Naive B cell (primary cell): ENCODE results near the gene PTPRF. TPM values are rescaled to one million over a fixed set of nuclear protein-coding genes. Genes with fewer than 3 reads are reported as not detected.

Experiments used
- ATAC-seq, 2 donors: fragments of 150-1000 bp; cut with Tn5 transposase; 2 replicates each; pipeline ENCODE4 v1.10.0; 2021; ENCODE audit warnings: low read depth in 2 of 2, mild to moderate bottlenecking in 2 of 2, moderate library complexity in 2 of 2
- DNase-seq: peaks from one replicate; pipeline ENCODE4 v3.0.0; 2022
- H3K27ac Mint-ChIP-seq, 6 donors: one replicate each; pipeline ENCODE4 v1.8.0; 2020 to 2022; ENCODE audit warnings: mild to moderate bottlenecking in 6 of 6, mixed read lengths in 6 of 6, moderate library complexity in 5 of 6, inconsistent platforms in 2 of 6
- H3K27me3 Mint-ChIP-seq, 3 donors: one replicate each; pipeline ENCODE4 v1.8.0; 2021 to 2022; ENCODE audit warnings: mixed read lengths in 3 of 3, mild to moderate bottlenecking in 1 of 3
- H3K36me3 Mint-ChIP-seq, 2 donors: one replicate each; pipeline ENCODE4 v1.8.0; 2020 to 2022; ENCODE audit warnings: mixed read lengths in 2 of 2, inconsistent platforms in 1 of 2, mild to moderate bottlenecking in 1 of 2
- H3K4me1 Mint-ChIP-seq, 3 donors: one replicate each; pipeline ENCODE4 v1.8.0; 2020 to 2022; ENCODE audit warnings: mixed read lengths in 3 of 3, inconsistent platforms in 1 of 3, mild to moderate bottlenecking in 1 of 3, moderate library complexity in 1 of 3
- H3K4me3 Mint-ChIP-seq, 8 donors: one replicate each; pipeline ENCODE4 v1.8.0; 2020 to 2022; ENCODE audit warnings: mild to moderate bottlenecking in 8 of 8, mixed read lengths in 8 of 8, moderate library complexity in 8 of 8, inconsistent platforms in 2 of 8
- H3K9me3 Mint-ChIP-seq, 7 donors: one replicate each; pipeline ENCODE4 v1.8.0; 2020 to 2022; ENCODE audit warnings: mixed read lengths in 7 of 7, mild to moderate bottlenecking in 5 of 7, inconsistent platforms in 2 of 7, moderate library complexity in 1 of 7
- polyA plus RNA-seq, 6 donors: library from polyadenylated mRNA; unstranded; fragments of 300-500 nt; fragmentation: Illumina TruSeq; gene quantifications; one replicate each; pipeline ENCODE4 v1.2.3, GENCODE V29; 2021; ENCODE audit warnings: low read depth in 6 of 6

Gene PTPRF
- polyA plus RNA-seq, 6 donors from 2014 or later, result 0.19 to 2.3 TPM; not detected in 4

DNA sequence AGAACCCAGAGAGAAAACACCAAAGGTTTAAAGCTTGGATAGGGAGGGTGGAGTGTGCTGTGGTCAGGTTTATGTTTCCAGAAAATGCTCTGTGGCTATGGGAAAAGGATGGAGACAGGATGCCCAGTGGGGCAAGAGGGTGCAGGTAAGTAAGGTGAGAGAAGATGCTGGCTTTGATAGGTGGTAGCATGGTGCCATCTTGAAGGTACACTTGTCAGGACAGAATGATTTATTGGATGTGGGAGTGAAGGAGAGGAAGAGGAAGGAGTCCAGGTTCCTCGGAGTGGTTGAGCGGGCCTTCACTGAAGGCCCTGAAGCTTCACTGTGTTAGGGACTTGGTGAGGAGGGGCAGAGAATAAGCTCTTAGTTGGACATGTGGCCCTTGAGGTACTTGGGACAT lies 3.6 kb downstream of the PTPRF start:
- DNase-seq, result no peak
- H3K36me3 Mint-ChIP-seq, result peaks cover 0 to 16% of the 10 kb centered on the region in 2 donors
- peak overlapping the region in 1 of 6 donors; percentile 31 for H3K27ac Mint-ChIP-seq
- H3K4me3 Mint-ChIP-seq, result no peak overlapping the region
- H3K9me3 Mint-ChIP-seq, result peaks cover 0 to 2% (median 0%) of the 10 kb centered on the region in 7 donors
- no peak for ATAC-seq
- peaks cover 33 to 63% (median 47%) of the 10 kb centered on the region in 3 donors for H3K27me3 Mint-ChIP-seq
- H3K4me1 Mint-ChIP-seq, result peaks cover 13 to 17% (median 16%) of the 10 kb centered on the region in 3 donors

DNA sequence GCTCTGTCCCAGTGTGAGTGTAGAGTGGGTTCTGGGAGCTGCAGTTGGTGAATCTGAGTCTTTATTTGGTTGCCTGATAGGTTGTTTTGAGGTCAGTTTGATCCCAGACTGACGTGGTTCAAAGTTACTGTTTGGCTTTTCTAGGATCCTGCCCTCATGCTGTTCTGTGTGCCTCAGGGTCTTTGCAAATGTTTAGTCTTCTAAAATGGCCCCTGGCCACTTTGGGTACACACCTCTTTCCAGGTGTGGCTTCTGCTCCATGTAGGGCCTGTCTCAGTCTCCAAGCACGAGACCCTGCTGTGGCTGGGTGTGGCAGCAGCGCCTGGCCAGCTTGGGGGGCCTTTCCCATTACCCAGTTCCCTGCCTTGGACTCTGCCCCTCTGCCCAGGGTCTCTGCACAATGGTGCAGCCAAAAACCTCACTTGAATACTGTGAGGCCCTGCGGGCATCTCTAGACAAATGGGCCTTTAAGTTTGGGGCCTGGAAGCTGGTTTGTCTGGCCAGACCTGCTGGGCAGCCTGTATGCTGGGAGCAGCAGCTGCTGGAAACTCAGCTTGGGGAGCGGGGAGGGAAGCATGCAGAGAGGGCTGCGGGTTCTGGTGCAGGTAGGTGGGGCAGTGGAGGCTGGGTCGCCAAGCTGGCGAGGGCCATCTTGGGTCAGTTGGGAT lies 5.6 kb downstream of the PTPRF start:
- Mint-ChIP-seq H3K9me3 (no peaks in the 10 kb centered on the region), H3K36me3 (peaks cover 0 to 8% of the 10 kb centered on the region in 2 donors), H3K27me3 (peaks cover 22 to 49% (median 35%) of the 10 kb centered on the region in 3 donors), H3K27ac (no peak overlapping the region), H3K4me3 (no peak overlapping the region), H3K4me1 (peaks cover 4 to 7% (median 6%) of the 10 kb centered on the region in 3 donors)
- no peak for ATAC-seq
- DNase-seq, result no peak

DNA sequence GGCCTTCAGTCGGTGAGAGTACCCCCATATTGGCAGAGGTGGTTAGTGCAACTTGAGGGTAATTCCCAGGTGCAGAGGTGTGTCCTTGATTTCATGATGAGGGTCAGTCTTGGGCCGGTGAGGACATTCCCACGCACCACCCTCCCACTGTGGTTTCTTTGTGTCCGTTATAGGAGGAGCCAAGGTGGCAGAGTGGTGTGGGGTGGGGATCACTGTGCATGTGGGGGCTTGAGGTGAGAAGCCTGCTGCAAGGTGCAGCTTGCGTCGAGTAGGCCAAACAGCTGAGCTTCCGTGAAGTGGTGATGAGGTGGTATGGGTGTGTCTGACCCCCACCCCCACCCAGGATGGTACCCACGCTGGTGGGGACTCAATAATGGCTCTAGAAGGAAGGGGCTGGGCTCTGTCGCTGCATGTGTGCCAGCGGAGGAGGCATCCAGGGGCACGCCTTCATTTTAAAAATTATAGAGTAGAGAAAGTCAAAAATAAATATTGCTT lies 6.2 kb downstream of the PTPRF start:
- no peaks in the 10 kb centered on the region for H3K9me3 Mint-ChIP-seq
- DNase-seq (no peak), ATAC-seq (no peak)
- no peak overlapping the region for H3K27ac Mint-ChIP-seq
- H3K4me1 Mint-ChIP-seq, result peaks cover 1 to 3% (median 2%) of the 10 kb centered on the region in 3 donors
- H3K4me3 Mint-ChIP-seq, result no peak overlapping the region
- peaks cover 0 to 4% of the 10 kb centered on the region in 2 donors for H3K36me3 Mint-ChIP-seq
- H3K27me3 Mint-ChIP-seq, result peaks cover 18 to 44% (median 31%) of the 10 kb centered on the region in 3 donors

DNA sequence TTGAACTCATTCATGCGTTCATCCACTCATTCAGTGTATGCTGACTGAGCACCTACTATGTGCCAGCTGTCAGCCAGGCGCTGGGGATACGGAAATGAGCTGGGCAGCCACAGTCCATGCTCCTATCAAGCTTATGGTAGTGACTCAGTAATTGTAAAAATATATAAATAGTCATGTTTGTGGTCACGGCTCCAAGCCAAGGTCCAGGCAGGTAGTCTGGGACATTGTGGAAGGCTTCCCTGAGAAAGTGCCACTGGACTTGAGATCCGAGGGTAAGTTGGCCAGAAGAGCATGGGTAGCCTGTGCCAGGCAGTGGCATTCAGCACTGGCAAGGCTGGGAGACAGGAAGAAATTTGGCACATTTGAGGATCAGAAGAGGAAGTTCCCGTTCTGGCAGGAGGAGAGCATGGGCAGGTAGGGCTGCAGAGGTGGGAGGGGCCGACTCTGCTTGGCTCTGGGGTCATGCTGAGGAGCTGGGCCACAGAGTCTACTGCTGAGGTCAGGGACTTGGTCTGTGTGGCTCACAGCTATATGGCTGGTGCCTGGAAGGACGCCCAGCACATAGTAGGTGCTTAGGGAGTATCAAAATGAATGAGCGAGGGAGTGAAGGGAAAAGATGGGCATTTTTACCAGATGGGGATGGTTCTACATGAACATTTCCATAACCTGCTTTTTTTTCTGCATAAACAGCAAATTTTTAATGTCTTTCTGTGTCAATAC lies 6.9 kb downstream of the PTPRF start:
- Mint-ChIP-seq H3K4me1 (no peaks in the 10 kb centered on the region), H3K27me3 (peaks cover 13 to 37% (median 24%) of the 10 kb centered on the region in 3 donors), H3K36me3 (no peaks in the 10 kb centered on the region), H3K27ac (no peak overlapping the region), H3K9me3 (no peaks in the 10 kb centered on the region), H3K4me3 (no peak overlapping the region)
- DNase-seq (no peak), ATAC-seq (no peak)

DNA sequence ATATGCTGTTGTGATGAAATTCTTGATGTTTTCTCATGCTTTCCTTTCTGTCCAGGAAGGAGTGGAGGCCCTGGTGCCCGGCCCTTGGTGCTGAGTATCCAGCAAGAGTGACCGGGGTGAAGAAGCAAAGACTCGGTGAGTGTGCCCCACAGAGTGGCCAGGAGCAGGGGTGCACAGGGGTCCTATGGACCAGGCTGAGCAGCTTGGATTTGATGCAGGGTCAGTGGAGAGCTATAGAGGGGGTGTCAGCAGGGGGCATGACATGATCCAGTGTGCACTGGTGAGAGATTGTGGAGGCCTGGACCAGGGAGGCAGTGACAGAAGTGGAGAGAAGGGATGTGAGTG lies 7.4 kb downstream of the PTPRF start:
- no peak overlapping the region for H3K27ac Mint-ChIP-seq
- no peaks in the 10 kb centered on the region for H3K4me1 Mint-ChIP-seq
- ATAC-seq, result no peak
- H3K4me3 Mint-ChIP-seq, result no peak overlapping the region
- peaks cover 8 to 32% (median 19%) of the 10 kb centered on the region in 3 donors for H3K27me3 Mint-ChIP-seq
- no peaks in the 10 kb centered on the region for H3K9me3 Mint-ChIP-seq
- DNase-seq, result no peak
- H3K36me3 Mint-ChIP-seq, result no peaks in the 10 kb centered on the region

DNA sequence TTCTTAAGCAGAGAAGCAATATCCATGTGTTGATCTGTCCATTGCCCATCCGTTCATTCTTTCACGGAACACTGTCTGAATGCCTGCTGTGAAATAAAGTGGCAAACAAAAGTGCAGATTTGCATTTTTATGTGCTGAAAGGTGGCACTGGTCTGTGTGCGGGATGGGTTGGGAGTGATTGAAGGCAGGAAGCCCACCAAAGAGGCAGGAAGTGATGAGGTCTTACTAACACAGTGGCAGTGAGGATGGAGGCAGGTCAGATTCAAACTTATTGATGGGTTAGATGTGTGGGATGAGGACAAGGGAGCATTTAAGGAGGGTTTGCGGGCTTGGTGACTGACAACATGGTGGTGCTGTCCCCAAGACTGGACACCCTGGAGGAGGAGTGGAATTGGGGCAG lies 8.3 kb downstream of the PTPRF start:
- Mint-ChIP-seq H3K4me3 (no peak overlapping the region), H3K27me3 (peaks cover 5 to 24% (median 12%) of the 10 kb centered on the region in 3 donors), H3K4me1 (no peaks in the 10 kb centered on the region), H3K27ac (no peak overlapping the region), H3K9me3 (no peaks in the 10 kb centered on the region), H3K36me3 (no peaks in the 10 kb centered on the region)
- DNase-seq, result no peak
- ATAC-seq, result no peak

DNA sequence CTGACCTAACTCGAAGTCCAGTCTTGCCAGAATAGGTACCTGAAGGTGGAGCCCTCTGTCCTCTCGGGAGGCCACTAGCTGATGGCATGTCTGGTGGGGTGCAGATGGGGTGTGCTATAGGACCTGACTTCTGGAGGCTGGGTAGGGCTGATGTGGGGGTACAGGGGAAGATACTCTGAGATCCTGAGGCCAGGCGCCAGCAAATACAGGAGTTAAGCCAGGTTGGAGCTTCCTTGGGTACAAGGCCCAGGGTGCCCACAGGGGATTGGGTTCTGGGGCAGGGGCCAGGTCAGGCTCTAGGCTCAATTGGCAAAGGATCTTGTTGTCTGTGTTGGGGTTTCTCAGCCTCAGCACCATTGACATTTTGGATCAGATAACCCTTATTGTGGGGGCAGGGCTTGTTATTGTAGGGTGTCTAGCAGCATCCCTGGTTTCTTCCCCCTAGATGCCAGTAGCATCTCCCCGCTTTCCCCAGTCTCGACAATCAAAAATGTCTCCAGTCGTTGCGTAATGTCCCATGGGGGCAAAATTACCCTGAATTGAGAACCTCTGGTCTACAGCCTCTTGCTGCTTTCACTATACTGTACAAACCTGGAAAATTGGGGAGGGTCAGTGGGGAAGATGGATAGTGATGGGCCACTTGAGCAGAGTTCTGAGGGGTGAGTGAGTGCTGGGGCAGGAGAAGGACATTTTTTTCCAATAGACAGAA lies 9.2 kb downstream of the PTPRF start:
- Mint-ChIP-seq H3K9me3 (no peaks in the 10 kb centered on the region), H3K36me3 (no peaks in the 10 kb centered on the region), H3K27ac (no peak overlapping the region), H3K27me3 (peaks cover 0 to 24% (median 11%) of the 10 kb centered on the region in 3 donors), H3K4me1 (no peaks in the 10 kb centered on the region), H3K4me3 (no peak overlapping the region)
- DNase-seq, result no peak
- ATAC-seq, result no peak

DNA sequence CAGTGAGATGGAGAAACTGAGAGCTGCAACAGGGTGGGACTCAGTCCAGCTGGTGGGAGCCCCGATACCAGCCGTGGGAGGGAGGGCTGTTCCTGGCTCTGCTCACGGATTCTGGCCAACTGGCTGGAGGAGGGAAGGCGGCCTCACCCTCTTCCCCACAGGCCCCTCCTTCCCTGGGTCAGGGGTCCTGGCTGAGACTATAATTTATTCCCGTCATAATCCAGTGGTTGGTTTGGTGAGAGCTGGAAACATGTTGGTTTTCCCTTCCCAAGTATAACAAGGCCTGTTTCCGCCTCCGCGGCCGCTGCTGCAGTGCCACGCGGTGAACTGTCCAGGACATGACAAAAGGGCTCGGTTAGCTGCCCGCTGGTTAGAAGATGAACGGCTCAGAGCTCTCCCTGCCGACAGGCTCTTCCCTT lies 10.0 kb downstream of the PTPRF start:
- Mint-ChIP-seq H3K9me3 (no peaks in the 10 kb centered on the region), H3K27me3 (peaks cover 0 to 29% (median 18%) of the 10 kb centered on the region in 3 donors)
- ATAC-seq, result no peak

DNA sequence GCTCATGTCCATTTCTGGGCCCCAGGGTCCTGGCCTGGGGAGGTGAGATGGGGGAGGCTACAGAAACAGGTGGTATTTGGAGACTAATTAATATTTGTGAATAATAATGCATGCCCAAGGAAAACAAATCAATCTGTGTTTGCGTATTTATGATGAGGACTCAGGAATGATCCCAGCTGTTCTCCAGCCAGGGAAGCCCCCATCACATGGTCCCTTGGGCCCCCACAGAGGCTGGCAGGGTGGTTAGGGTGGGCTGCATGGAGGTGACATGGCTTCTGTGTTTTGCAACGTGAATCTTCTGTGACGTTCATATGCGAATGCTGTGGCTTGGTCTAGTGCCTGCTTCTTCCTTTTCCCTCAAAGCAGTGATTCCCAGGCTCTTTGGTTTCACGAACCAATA lies 10.5 kb downstream of the PTPRF start:
- Mint-ChIP-seq H3K9me3 (no peaks in the 10 kb centered on the region), H3K27me3 (peaks cover 0 to 34% (median 18%) of the 10 kb centered on the region in 3 donors), H3K4me1 (no peaks in the 10 kb centered on the region), H3K27ac (no peak overlapping the region), H3K4me3 (peak overlapping the region in 1 of 8 donors; percentile 2), H3K36me3 (no peaks in the 10 kb centered on the region)
- no peak for DNase-seq
- ATAC-seq, result no peak

More for the DNA sequence above, 10.0 kb downstream of the PTPRF start:
- H3K4me1 Mint-ChIP-seq, result no peaks in the 10 kb centered on the region
- no peak for DNase-seq
- H3K27ac Mint-ChIP-seq, result no peak overlapping the region
- H3K4me3 Mint-ChIP-seq, result peak overlapping the region in 1 of 8 donors; percentile 27
- no peaks in the 10 kb centered on the region for H3K36me3 Mint-ChIP-seq

DNA sequence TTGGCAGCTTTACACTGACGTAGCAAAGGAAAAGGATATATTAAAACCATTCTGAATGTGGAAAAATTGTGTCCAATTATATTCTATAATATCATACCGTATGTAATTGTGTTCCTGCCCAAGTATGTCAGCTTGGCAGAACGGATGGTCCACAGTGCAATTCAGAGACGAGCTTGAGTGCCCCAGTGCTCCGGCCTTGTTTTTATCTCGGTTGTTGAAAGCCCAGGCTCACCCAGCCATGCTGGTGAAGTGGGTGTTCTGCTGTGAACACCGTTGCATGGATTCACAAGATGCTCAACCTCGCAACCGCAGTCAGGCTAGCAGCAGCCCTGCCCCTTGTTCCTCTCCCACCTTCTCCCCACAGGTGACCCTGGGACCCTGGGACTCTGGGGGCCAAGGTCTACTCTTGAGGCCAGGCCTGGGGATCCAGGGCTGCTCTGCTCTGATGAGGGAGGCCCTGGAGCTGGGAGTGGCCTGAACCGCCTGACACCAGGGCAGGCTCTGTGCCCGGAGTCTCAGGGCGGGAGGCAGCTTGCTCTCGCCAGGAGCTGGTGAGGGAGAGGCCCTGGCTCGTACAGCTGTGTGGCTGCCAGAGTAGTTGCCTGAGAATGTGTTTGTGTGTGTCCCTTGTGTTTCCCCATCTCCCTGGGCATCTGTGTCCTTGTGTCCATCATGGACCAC lies 11.2 kb downstream of the PTPRF start:
- H3K9me3 Mint-ChIP-seq, result no peaks in the 10 kb centered on the region
- H3K36me3 Mint-ChIP-seq, result no peaks in the 10 kb centered on the region
- no peak overlapping the region for H3K27ac Mint-ChIP-seq
- ATAC-seq (no peak), DNase-seq (no peak)
- peaks cover 0 to 3% (median 0%) of the 10 kb centered on the region in 3 donors for H3K4me1 Mint-ChIP-seq
- H3K27me3 Mint-ChIP-seq, result peaks cover 0 to 41% (median 25%) of the 10 kb centered on the region in 3 donors
- H3K4me3 Mint-ChIP-seq, result no peak overlapping the region

DNA sequence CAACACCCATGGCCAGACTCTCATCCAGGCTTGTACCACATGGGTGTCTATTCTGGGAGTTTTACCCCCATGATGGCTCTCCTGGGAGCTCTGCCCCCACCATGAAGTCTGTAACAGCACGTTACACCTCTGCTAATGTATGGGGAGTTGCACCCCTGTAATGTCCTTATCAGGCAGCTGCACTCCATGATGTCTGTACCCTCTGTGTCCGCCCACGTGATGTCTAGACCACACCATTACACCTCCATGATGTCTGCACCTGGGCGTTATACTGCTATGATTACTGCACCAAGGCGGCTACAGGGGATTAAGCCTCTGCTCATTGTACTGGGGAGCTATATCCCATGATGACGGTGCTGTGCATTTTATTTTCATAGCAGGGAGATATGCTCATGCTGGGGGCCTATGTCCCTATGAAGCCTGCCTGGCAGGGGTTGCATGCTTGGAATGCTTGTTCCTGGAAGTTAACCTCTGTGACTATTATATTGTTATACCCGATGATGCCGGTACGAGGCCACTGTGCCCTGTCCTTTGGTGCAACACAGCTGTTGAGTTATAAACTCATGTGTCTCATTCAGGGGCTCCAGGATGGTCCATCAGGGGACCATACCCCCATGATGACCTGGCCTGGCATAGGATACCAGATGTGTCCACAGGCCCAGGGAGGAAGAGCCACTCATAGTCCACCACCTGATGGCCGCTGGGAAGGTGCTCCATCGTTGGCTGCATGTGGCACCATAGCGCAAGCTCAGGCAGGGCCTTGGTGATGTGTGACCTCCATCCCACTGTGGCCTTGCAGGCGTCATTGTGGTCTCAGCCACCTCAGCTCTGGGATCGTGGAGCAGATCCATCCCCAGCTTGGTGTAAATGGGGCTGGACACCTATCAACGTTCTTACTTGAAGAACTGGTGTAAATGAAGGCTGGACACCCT lies 12.1 kb downstream of the PTPRF start:
- ATAC-seq (no peak), DNase-seq (no peak)
- Mint-ChIP-seq H3K9me3 (no peaks in the 10 kb centered on the region), H3K4me1 (peaks cover 0 to 5% (median 0%) of the 10 kb centered on the region in 3 donors), H3K36me3 (no peaks in the 10 kb centered on the region), H3K27me3 (peaks cover 0 to 49% (median 33%) of the 10 kb centered on the region in 3 donors), H3K27ac (no peak overlapping the region), H3K4me3 (no peak overlapping the region)

DNA sequence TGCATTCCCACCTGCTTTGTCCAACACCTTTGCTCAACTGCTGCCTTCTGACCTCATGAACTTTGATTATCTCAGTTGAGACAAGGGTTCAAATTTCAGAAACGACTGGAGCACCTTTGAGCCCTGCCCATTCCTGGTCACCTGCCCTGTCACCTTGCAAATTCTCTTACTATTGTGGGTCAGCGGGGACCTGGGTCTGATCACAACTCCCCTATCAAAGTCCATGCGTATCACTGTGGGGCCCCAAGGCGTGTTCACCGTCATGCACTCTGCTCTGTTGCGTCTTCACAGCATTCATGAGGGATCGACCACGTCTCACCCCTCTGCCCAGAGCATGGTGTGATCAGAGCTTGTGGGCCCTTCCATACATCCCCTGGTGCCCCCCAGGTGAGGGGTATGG lies 12.9 kb downstream of the PTPRF start:
- peaks cover 0 to 44% (median 36%) of the 10 kb centered on the region in 3 donors for H3K27me3 Mint-ChIP-seq
- H3K27ac Mint-ChIP-seq, result peak overlapping the region in 1 of 6 donors; percentile 74
- DNase-seq (no peak), ATAC-seq (no peak)
- no peaks in the 10 kb centered on the region for H3K9me3 Mint-ChIP-seq
- peaks cover 0 to 5% (median 0%) of the 10 kb centered on the region in 3 donors for H3K4me1 Mint-ChIP-seq
- no peak overlapping the region for H3K4me3 Mint-ChIP-seq
- no peaks in the 10 kb centered on the region for H3K36me3 Mint-ChIP-seq
